Measurements from ENCODE around the gene TP53RK. TPM values are rescaled to one million over a fixed set of nuclear protein-coding genes. Genes with fewer than 3 reads are reported as not detected.

The TP53RK gene
- total and polyA plus RNA-seq, 2 of the 13 experiments (the other 11 are each of a cell fraction or from before 2014, with no cell fraction given), result 12.9 to 25.5 TPM

GRCh38 chr20:46652699-46653098, 36.5 kb downstream of the TP53RK start:
- no peak for FAIRE-seq
- intact Hi-C loops (cut with micrococcal nuclease; ENCODE audit: unreplicated experiment), result no loop called here
- Histone ChIP-seq H3K36me3 (replicated peaks in 1 of 2; ENCODE audit: control insufficient read depth in 1 of 2, insufficient read depth in 2 of 2, low read length in 2 of 2) (no peaks in the 10 kb centered on the region), H3K9me3 (ENCODE audit: low read length) (no peaks in the 10 kb centered on the region), H2AFZ (ENCODE audit: low read length) (no peak overlapping the region), H3K9ac (ENCODE audit: insufficient read depth, low read depth, low read length) (no peak overlapping the region), H3K4me1 (ENCODE audit: insufficient read depth, low read length) (peaks cover 58% of the 10 kb centered on the region), H3K27ac (ENCODE audit: extremely low read length, insufficient read depth, low read length) (no peak overlapping the region), H3K27me3 (ENCODE audit: control insufficient read depth in 1 of 2, insufficient read depth in 2 of 2, low read length in 2 of 2) (no peaks in the 10 kb centered on the region), H3K4me3 (replicated peaks in 1 of 3; ENCODE audit: insufficient read depth in 1 of 3, low read depth in 2 of 3, low read length in 3 of 3) (no peak overlapping the region), H3K79me2 (ENCODE audit: insufficient read depth, low read length) (peaks cover 26% of the 10 kb centered on the region), H4K20me1 (ENCODE audit: insufficient read depth, low read length) (no peaks in the 10 kb centered on the region), H3K4me2 (ENCODE audit: low read depth, low read length) (no peak overlapping the region)
- BruUV-seq (replicated peaks), result no TSS peak
- no peak for DNase-seq (ENCODE audit: low spot score)
- ATAC-seq, result no peak
- ChIA-PET POLR2A (interaction anchor here (0.7 to 7.6 kb wide), 5 partner anchors 12 to 23 kb away, joined by 3 to 56 read pairs (median 9); no protein-coding TSS in a partner anchor), CTCF (ENCODE audit: low intra/inter-chr PET ratio, low total read pairs) (no interaction called here)
- in situ Hi-C loops (cut with HindIII; ENCODE audit: extremely low pct_ligation_motif_present, low pct_unique_long_range_greater_than_20kb), result no loop called here
- TF ChIP-seq ARID4A (CRISPR knock-in tag; IDR thresholded peaks at IDR 0.05; ENCODE audit: borderline replicate concordance), result no peak
- TF ChIP-seq FOSL2 (CRISPR knock-in tag; IDR thresholded peaks at IDR 0.05), result 0 out of 2 replicates have a peak, but pooled peaks have one; percentile 15
- TF ChIP-seq SNAPC2 (CRISPR knock-in tag; IDR thresholded peaks at IDR 0.05), result no peak
- TF ChIP-seq RARA (CRISPR knock-in tag; IDR thresholded peaks at IDR 0.05), result no peak
- TF ChIP-seq ZNF7 (CRISPR knock-in tag; IDR thresholded peaks at IDR 0.05), result peak; percentile 93
- TF ChIP-seq ZFP90 (CRISPR knock-in tag; IDR thresholded peaks at IDR 0.05; ENCODE audit: borderline replicate concordance), result no peak

Data from HepG2 (cell line).